Jurkat, Clone E6-1 (cell line): Measurements from ENCODE around the gene KIF1B. TPM values are rescaled to one million over a fixed set of nuclear protein-coding genes. Genes with fewer than 3 reads are reported as not detected.
A peak's percentile ranks its signal among the peaks of the same experiment; 100 is the strongest.

Source experiments
- DNase-seq: peaks from one replicate; pipeline ENCODE4 v3.0.0-alpha.2; 2011; ENCODE audit warnings: low read depth, low spot score
- H3K4me3 ChIP-seq: 2 replicates; pipeline ENCODE4 v1.5.1; 2011; ENCODE audit warnings: mild to moderate bottlenecking, low read length, control low read depth, moderate library complexity
- polyA plus RNA-seq: library from polyadenylated mRNA; unstranded; fragments of >200 nt; gene quantifications from one replicate; pipeline ENCODE4 v1.2.1, GENCODE V29; 2012; ENCODE audit warnings: missing spikeins; ENCODE audit not compliant: insufficient read length, insufficient read depth

Gene KIF1B, protein sequence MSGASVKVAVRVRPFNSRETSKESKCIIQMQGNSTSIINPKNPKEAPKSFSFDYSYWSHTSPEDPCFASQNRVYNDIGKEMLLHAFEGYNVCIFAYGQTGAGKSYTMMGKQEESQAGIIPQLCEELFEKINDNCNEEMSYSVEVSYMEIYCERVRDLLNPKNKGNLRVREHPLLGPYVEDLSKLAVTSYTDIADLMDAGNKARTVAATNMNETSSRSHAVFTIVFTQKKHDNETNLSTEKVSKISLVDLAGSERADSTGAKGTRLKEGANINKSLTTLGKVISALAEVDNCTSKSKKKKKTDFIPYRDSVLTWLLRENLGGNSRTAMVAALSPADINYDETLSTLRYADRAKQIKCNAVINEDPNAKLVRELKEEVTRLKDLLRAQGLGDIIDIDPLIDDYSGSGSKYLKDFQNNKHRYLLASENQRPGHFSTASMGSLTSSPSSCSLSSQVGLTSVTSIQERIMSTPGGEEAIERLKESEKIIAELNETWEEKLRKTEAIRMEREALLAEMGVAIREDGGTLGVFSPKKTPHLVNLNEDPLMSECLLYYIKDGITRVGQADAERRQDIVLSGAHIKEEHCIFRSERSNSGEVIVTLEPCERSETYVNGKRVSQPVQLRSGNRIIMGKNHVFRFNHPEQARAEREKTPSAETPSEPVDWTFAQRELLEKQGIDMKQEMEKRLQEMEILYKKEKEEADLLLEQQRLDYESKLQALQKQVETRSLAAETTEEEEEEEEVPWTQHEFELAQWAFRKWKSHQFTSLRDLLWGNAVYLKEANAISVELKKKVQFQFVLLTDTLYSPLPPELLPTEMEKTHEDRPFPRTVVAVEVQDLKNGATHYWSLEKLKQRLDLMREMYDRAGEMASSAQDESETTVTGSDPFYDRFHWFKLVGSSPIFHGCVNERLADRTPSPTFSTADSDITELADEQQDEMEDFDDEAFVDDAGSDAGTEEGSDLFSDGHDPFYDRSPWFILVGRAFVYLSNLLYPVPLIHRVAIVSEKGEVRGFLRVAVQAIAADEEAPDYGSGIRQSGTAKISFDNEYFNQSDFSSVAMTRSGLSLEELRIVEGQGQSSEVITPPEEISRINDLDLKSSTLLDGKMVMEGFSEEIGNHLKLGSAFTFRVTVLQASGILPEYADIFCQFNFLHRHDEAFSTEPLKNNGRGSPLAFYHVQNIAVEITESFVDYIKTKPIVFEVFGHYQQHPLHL (N-terminal part only)
- 7.1 TPM for polyA plus RNA-seq

DNA sequence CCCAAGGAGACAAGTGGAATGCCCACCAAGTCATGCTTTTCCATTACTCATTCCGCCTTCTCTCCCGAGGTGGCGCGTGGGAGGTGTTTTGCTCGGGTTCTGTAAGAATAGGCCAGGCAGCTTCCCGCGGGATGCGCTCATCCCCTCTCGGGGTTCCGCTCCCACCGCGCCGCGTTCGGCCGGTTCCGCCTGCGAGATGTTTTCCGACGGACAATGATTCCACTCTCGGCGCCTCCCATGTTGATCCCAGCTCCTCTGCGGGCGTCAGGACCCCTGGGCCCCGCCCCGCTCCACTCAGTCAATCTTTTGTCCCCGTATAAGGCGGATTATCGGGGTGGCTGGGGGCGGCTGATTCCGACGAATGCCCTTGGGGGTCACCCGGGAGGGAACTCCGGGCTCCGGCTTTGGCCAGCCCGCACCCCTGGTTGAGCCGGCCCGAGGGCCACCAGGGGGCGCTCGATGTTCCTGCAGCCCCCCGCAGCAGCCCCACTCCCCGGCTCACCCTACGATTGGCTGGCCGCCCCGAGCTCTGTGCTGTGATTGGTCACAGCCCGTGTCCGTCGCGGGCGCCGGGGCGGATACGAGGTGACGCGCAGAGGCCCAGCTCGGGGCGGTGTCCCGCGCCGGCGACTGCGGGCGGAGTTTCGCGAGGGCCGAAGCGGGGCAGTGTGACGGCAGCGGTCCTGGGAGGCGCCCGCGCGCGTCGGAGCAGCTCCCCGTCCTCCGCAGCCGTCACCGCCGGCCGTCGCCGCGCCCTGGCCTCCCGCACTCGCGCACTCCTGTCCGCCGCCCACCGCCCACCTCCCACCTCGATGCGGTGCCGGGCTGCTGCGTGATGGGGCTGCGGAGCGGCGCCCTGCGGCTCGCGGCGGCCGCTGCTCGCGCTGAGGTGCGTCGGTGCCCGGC is at the start of gene KIF1B:
KIF1B (plus strand) TSS at position 666 of the 906 bp plus-strand sequence. CDS start 21,759 bp downstream, outside the sequence.
- H3K4me3 ChIP-seq = peak within 1 kb of the TSS; percentile 72
- DNase-seq = peak; percentile 89

DNA sequence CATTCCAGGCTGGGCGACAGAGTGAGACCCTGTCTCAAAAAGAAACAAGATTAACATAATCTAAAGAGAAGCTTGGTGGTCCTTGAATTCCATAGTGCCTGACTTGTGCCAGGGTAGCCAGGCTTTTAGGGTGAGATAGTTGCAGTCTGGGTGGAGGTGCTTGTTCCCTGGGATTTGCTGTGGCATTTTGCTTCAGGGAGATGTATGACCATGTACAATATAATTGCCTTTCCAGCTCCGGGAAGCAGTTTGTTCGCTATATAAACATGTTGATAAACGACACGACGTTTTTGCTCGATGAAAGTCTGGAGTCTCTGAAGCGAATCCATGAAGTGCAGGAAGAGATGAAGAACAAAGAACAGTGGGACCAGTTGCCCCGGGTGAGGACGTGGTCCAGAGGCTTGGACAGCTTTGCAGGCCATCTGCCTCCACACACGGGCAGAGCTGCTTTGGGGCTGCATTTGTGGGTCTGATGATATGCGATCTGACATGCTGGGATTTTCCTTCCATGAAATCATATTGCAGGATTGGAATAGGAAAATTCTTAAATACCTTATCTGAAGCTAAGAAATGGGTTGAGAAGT is 49.4 kb upstream of the KIF1B start:
- no peak for DNase-seq

DNA sequence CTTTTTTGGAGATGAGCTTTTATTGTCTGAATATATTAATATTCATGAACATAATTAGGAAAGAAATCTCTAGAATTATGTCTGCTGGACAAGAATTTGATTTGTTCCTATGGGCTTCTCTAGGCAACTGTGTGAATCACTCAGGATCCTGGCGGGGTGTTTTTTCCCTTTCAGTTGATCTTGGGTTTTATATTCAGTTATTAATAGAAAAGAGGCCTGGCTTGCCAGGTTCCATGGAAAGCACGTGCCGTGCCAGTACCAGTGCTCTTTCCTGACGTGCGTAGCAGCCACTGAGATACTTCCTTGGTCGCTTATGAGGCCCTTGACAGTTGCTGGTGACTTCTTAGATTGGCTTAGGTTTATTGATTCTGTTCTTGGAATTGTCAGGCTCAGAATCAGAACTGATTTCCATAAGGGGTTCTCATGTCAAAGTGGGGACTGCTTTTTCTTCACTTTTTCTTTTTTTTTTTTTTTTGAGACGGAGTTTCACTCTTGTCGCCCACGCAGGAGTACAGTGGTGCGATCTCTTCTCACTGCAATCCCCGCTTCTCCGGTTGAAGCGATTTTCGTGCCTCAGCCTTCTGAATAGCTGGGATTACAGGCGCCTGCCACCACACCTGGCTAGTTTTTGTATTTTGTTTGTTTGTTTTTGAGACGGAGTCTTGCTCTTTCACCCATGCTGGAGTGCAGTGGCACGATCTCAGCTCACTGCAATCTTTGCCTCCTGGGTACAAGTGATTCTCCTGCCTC is 48.7 kb upstream of the KIF1B start:
- no peak for DNase-seq
- H3K4me3 ChIP-seq = no peak overlapping the region

More for the DNA sequence above, 49.4 kb upstream of the KIF1B start:
- no peak overlapping the region for H3K4me3 ChIP-seq

DNA sequence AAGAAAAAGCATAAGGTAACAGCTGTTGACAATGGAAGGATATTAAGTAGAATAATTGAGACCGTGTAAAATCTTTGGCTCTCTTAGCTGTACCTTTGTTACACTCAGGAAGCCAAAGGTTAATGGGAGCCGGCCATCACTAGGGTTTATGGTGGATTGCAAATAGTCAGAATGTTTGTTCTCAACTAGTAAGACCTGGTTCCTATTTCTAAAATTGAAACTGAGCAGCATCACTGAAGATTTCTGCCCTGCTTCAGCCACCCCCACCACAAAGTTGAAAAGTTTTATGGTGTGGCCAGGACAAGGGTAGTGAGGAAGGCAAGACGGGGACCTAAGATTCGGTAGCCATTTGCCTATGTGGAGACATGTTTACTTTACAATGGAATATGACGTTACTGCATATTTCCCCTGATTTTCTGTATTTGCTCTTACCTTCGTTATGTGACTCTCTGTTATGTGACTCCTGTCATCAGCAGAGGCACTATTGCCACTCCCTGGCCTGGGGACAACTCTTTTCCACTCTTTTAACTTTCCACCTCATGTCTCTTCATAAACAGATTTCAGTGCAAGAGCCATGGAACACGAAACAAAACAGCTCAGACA is 41.4 kb upstream of the KIF1B start:
- H3K4me3 ChIP-seq = no peak overlapping the region
- no peak for DNase-seq

DNA sequence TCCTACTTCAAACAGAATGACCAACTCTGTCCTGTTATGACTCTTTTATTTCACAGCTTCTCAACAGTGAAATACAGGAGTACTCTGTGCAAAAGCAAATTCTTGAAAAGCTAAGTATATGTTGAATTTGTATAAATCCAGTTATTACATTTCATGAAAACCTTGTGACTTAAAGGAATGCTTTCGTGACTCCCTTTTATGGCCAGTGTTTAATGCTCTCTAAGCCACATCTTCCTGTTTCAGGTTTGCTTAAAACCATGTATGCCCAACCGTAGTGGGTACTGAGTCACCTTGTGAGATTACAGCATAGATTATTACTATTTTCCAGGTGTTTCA is 40.2 kb upstream of the KIF1B start:
- DNase-seq = peak; percentile 66
- no peak overlapping the region for H3K4me3 ChIP-seq

DNA sequence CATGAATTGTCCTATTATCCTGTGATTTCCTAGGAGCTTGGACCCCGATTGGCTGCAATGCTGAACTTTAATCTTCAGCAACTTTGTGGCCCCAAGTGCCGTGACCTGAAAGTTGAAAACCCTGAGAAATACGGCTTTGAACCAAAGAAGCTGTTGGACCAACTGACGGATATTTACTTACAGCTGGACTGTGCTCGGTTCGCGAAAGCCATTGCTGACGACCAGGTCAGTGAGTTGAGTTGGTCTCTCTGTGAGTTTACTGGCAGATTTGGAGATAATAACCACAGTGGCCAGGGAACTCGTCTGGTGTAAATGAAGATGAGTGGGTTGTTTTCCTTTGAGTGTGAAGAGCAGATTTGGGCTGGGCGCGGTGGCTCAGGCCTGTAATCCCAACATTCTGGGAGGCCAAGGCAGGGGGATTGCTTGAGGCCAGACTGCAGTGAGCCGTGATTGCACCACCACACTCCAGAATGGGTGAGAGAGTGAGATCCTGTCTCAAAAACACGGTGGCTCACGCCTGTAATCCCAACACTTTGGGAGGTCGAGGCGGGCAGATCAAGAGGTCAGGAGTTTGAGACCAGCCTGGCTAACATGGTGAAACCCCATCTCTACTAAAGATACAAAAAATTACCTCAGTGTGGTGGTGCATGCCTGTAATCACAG is 39.1 kb upstream of the KIF1B start:
- H3K4me3 ChIP-seq = no peak overlapping the region
- no peak for DNase-seq

DNA sequence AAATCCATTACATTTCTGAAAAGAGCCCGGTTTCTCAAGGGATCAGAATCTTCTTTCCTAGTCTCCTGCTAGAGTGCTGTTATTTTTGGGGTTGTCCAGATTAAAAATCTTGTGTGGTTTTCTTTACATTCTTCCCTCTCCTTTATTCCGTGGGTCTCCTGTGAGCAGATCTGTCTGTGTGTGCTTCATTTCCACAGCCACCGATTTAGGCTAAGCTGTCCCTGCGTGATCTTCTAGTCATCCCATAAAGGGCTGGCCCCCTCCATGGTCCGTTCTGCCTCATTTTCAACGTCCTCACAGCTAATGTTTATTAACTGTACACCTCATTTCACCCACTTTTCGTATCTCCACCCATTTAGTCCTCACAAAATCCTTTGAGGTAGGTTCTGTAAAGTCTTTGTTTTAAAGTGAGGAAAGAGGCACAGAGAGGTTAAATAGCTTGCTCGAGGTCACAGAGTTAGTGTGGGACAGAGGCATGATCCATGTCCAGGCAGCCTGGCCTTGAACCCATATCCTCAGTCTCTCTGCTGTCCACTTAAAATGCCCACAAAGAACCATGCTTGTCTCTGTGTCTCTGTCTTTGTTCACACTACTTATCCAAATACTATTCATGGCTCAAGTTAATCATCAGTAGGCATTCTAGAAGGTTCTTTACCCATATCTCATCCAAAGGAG is 38.2 kb upstream of the KIF1B start:
- DNase-seq = no peak
- no peak overlapping the region for H3K4me3 ChIP-seq

DNA sequence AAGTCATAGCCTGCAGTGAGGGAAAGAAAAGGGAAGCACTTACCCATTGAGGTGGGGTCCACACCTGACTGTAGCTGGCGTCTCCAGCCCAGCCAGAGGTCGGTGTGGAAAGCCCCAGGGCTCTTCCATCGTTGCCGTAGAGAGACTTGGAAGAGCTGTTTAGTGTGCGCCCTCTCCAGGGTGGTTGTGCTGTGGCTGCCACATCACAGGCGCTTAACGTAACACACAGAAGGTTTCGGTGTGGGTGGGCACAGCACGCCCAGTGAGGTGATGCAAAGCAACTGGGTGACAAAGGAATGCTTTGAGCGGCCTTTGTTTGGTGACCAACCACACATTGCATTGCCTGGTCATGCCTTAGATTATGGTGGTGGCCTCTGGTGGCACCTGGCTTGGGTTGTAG is 36.8 kb upstream of the KIF1B start:
- no peak overlapping the region for H3K4me3 ChIP-seq
- DNase-seq = no peak

DNA sequence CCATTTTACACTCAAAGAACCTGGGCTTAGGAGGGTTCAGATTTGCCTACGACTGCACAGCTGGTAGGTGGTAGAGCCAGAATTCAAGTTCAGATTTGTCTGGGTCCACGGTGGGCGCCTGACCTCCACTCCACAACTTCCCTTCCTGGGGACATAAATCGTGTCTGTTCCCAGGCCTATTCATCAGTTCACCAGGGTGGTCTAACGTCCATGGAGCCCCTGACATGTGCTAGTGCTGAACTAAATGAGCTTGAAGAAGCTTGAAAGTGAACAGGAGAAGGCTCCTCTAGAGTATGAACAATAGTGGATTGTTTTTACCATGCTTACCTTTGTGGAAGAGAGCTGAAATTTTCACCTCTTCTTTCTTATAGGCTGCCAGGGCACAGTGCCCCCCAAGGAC is 32.5 kb upstream of the KIF1B start:
- no peak overlapping the region for H3K4me3 ChIP-seq
- DNase-seq = no peak

DNA sequence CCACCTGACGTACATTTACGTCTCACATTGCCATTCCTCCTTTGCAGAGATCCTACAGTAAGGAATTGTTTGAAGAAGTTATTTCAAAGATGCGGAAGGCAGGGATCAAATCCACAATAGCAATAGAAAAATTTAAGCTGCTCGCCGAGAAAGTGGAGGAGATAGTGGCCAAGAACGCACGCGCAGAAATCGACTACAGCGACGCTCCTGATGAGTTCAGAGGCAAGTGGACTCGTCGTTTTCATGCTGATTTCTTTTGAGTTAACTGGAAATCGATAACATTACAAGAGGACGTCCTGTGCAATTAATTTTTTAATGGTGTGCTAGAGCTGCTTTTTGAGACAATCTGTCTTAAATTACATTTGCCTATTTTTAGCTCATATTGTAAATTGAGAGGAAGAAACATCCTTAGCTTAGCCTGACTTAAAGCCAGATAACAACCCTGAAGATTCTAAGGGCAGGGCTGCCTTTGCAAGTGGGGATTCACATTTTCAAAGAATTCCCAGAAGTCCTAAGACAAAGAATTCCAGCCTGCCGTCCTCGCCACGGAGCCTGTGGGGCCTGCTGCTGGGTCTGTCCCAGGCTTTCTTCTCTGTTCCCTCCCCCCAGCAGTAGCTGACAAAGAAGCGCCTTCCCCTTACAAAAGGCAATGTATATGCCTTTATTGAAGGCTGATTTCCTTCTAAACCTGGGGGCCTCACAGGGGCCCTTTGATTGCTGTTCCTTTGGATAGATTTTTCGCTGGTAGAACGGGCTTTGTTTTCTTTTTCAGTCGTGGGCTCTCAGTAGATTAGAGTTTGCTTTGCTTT is 31.6 kb upstream of the KIF1B start:
- no peak overlapping the region for H3K4me3 ChIP-seq
- DNase-seq = no peak

DNA sequence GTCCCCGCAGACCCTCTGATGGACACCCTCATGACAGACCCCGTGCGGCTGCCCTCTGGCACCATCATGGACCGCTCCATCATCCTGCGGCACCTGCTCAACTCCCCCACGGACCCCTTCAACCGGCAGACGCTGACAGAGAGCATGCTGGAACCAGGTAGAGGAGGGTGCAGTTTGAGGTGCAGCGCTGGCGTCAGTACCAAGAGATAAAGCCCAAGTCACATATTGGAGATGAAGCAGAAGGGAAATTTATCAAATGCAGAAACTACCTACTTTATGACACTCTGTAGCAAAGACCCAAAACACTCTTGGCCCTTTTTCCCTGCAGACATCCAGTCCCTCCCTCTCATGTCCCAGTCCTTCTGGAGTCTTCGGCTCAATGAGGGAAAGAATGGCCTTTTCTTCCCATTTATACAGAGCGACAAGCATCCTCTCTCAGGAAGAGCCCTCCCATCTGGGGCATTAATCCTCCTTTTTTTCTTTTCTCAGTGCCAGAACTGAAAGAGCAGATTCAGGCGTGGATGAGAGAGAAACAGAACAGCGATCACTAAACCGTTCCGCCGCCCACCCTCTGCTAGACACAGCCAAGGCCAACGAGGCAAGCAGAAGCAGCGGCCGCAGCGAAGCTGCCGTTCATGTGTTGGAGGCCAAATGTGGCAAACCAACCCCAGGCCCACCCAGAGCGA is 30.8 kb upstream of the KIF1B start:
- no peak overlapping the region for H3K4me3 ChIP-seq
- no peak for DNase-seq

DNA sequence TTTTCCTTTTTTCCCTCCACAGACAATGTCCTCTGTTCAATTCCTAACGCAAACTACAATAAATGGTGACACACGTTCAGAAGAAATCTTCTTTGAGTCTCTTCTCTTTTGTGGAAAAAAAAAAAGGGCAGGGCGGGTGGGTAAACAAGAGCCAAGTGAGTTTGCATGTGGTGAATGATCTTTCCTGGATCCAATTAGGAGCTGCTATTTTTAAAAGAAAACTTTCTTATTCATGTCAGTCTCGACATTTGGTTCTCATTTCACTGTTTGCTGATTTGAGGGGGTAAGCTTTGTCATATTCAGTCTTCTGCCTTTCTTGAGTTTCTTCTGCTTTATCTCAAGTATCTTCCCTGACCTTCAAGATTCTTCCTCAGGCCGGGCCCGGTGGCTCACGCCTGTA is 29.2 kb upstream of the KIF1B start:
- no peak for DNase-seq
- H3K4me3 ChIP-seq = no peak overlapping the region

DNA sequence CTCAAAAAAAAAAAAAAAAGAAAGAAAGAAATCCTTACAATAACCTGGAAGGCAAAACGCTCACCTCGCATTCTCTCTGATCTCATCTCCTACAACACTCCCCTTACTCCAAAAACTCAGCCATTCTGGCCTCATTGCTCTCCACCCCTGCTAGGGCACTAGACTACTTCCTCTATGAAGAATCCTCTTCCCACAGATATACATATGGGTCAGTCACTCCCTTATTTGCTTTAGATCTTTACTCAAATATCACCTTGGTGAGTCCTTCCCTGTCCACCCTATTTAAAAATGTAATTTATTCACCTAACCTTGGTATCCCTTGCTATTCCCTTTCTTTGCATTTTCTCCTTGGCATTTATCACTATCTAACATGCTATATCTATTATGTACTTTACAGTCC is 24.6 kb upstream of the KIF1B start:
- no peak overlapping the region for H3K4me3 ChIP-seq
- no peak for DNase-seq

DNA sequence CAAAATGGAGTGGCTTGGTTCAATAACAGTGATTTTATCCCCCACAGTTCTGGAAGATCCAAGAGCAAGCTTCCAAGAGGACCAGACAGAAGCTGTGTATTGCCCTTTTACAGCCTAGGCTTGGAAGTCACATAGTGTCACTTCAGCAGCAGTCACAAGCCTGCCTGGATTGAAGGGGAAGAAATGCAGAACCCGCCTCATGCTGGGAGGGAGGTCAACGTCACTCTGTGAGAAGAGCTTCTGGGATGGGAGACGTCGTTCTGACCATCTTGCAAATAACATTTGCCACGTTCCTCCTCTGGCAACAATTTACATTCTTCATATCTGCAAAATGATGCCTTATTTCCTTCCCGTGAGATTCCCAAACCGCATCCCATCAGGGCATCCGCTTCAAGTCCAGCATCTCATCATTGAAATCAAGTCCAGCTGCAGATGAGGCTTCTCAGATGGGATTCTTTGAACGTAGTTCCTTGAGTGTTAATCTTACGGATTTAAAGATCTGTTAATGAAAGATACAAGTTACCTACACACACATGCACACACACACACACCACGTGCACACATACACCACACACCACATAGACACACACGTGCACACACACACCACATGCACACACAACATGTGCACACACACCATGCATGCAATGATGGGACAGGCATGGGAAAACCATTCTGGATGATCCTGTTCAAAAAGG is 23.9 kb upstream of the KIF1B start:
- no peak overlapping the region for H3K4me3 ChIP-seq
- no peak for DNase-seq

DNA sequence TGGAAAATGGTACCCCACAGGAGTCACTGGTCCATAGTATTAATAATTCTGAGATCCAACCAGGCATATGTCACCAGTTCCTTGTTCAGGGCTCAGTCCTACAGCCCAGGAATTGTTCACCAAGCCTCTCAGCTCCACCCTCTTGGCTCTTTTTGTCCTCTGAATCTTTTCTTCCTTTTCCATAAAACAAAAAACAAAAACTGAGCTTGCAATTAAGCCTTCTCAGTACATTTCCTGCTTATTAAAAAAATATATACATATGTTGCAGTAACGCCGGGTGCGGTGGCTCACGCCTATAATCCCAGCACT is 23.4 kb upstream of the KIF1B start:
- H3K4me3 ChIP-seq = no peak overlapping the region
- DNase-seq = no peak
